ENCODE measurements around the gene GSTP1.
"Not testable (repeated sequence)": the region's sequence is repeated elsewhere in the genome, so short reads cannot be mapped to it uniquely, and the experiment has no call there.

The GSTP1 gene

GRCh38 chr11:67596753-67597300 lies 13.2 kb downstream of the GSTP1 start:
- DNase-seq (ENCODE audit: low spot score), result no peak
- in situ Hi-C loops (cut with MboI; ENCODE audit: low sequenced_read_pairs, unreplicated experiment), result no loop called here
- no peak for TF ChIP-seq CTCF (IDR thresholded peaks at IDR 0.05; ENCODE audit: borderline replicate concordance, control extremely low read depth, extremely low read depth, insufficient read depth, missing control alignments)

GRCh38 chr11:67597458-67597857 lies 13.8 kb downstream of the GSTP1 start:
- DNase-seq (ENCODE audit: low spot score); in situ Hi-C loops (cut with MboI; ENCODE audit: low sequenced_read_pairs, unreplicated experiment): not testable (repeated sequence)

- DNase-seq (ENCODE audit: low spot score); in situ Hi-C loops (cut with MboI; ENCODE audit: low sequenced_read_pairs, unreplicated experiment): not testable (repeated sequence)
Measured at GRCh38 chr11:67597963-67598362, 14.4 kb downstream of the GSTP1 start.

- no peak for DNase-seq (ENCODE audit: low spot score)
- TF ChIP-seq CTCF (IDR thresholded peaks at IDR 0.05; ENCODE audit: borderline replicate concordance, control extremely low read depth, extremely low read depth, insufficient read depth, missing control alignments), result no peak
- in situ Hi-C loops (cut with MboI; ENCODE audit: low sequenced_read_pairs, unreplicated experiment), result no loop called here
Measured at GRCh38 chr11:67599149-67599548, 15.5 kb downstream of the GSTP1 start.

- in situ Hi-C loops (cut with MboI; ENCODE audit: low sequenced_read_pairs, unreplicated experiment), result no loop called here
- TF ChIP-seq CTCF (IDR thresholded peaks at IDR 0.05; ENCODE audit: borderline replicate concordance, control extremely low read depth, extremely low read depth, insufficient read depth, missing control alignments), result no peak
- peak; percentile 75 for DNase-seq (ENCODE audit: low spot score)
Measured at GRCh38 chr11:67600324-67601029, 16.9 kb downstream of the GSTP1 start.

- no peak for DNase-seq (ENCODE audit: low spot score)
- in situ Hi-C loops (cut with MboI; ENCODE audit: low sequenced_read_pairs, unreplicated experiment), result no loop called here
- no peak for TF ChIP-seq CTCF (IDR thresholded peaks at IDR 0.05; ENCODE audit: borderline replicate concordance, control extremely low read depth, extremely low read depth, insufficient read depth, missing control alignments)
Measured at GRCh38 chr11:67601098-67601497, 17.5 kb downstream of the GSTP1 start.

GRCh38 chr11:67604119-67604518 lies 20.5 kb downstream of the GSTP1 start:
- DNase-seq (ENCODE audit: low spot score); in situ Hi-C loops (cut with MboI; ENCODE audit: low sequenced_read_pairs, unreplicated experiment): not testable (repeated sequence)

- in situ Hi-C loops (cut with MboI; ENCODE audit: low sequenced_read_pairs, unreplicated experiment), result no loop called here
- TF ChIP-seq CTCF (IDR thresholded peaks at IDR 0.05; ENCODE audit: borderline replicate concordance, control extremely low read depth, extremely low read depth, insufficient read depth, missing control alignments), result no peak
- DNase-seq (ENCODE audit: low spot score), result no peak
Measured at GRCh38 chr11:67604815-67605214, 21.2 kb downstream of the GSTP1 start.

All from GM13976 (cell line).